HepG2 (cell line): ENCODE measurements around the gene COASY.

Experiments used
- POLR2A ChIP-seq, 2 experiments: IDR thresholded peaks; 2 replicates each; pipeline ENCODE4 v1.6.1; 2011; ENCODE audit warnings: low read depth in 2 of 2, low read length in 2 of 2, mild to moderate bottlenecking in 1 of 2, moderate library complexity in 1 of 2; ENCODE audit not compliant: insufficient read depth in 1 of 2
- RFX3 ChIP-seq: IDR thresholded peaks from 2 replicates; pipeline ENCODE4 v1.6.1; 2016; ENCODE audit warnings: missing biosample characterization, missing genetic modification reagents
- ZFP41 ChIP-seq: sonication (generic); formaldehyde crosslinking; IDR thresholded peaks from 2 replicates; pipeline ENCODE4 v1.4.0; 2020; ENCODE audit warnings: mild to moderate bottlenecking, missing genetic modification reagents, borderline replicate concordance
- ZNF24 ChIP-seq: fragments of 450-650 bp; IDR thresholded peaks from 2 replicates; pipeline ENCODE4 v1.6.1; 2017; ENCODE audit warnings: antibody characterized with exemption, mild to moderate bottlenecking
- ZNF687 ChIP-seq: sonication (generic); formaldehyde crosslinking; IDR thresholded peaks from 2 replicates; pipeline ENCODE4 v1.5.1; 2020; ENCODE audit warnings: mild to moderate bottlenecking, missing genetic modification reagents, moderate library complexity
- TF ChIP-seq, protein P1 (sequence below): sonication (generic); formaldehyde crosslinking; IDR thresholded peaks from 2 replicates; pipeline ENCODE4 v1.5.0; 2020; ENCODE audit warnings: mild to moderate bottlenecking, missing genetic modification reagents, moderate library complexity

DNA sequence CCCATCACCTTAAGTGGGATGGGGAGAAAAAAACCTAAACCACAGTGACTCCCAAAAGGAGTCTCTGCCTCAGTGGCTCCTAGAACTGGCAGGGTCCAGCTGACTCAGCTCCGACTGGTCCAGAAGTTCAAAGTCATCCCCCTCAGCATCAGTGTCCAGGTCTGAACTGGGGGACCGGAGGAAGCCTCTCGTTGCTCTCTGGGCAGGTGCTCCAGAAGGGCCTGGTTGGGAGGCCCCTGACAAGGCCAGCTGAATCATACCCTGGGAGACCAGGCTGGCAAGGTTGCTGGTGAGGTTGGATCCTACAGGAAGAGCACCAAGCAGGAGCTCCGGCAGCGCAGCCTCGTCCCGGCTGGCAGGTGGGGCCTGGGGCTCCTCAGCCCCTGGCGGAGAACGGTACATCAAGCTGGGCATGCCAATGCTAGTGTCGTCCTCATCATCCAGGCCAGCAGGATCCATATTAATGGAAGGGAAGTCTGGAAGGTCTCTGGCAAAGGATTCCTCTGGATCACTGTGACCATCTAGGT is 19.9 kb downstream of the COASY start:
- TF ChIP-seq POLR2A (IDR thresholded peaks at IDR 0.05; ENCODE audit: insufficient read depth in 1 of 2, low read depth in 2 of 2, low read length in 2 of 2) (no peak), ZNF24 (no peak), RFX3 (CRISPR knock-in tag) (no peak), ZFP41 (CRISPR knock-in tag) (no peak), ZNF687 (no peak)
- TF ChIP-seq, protein P1, sequence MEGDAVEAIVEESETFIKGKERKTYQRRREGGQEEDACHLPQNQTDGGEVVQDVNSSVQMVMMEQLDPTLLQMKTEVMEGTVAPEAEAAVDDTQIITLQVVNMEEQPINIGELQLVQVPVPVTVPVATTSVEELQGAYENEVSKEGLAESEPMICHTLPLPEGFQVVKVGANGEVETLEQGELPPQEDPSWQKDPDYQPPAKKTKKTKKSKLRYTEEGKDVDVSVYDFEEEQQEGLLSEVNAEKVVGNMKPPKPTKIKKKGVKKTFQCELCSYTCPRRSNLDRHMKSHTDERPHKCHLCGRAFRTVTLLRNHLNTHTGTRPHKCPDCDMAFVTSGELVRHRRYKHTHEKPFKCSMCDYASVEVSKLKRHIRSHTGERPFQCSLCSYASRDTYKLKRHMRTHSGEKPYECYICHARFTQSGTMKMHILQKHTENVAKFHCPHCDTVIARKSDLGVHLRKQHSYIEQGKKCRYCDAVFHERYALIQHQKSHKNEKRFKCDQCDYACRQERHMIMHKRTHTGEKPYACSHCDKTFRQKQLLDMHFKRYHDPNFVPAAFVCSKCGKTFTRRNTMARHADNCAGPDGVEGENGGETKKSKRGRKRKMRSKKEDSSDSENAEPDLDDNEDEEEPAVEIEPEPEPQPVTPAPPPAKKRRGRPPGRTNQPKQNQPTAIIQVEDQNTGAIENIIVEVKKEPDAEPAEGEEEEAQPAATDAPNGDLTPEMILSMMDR (CRISPR knock-in tag): no peak
